MCF 10A (cell line): ENCODE measurements around the gene RAB27B. TPM values are rescaled to one million over a fixed set of nuclear protein-coding genes. Genes with fewer than 3 reads are reported as not detected.
A peak's percentile ranks its signal among the peaks of the same experiment; 100 is the strongest.

Source experiments
- BruUV-seq: library from RNA; stranded (reverse); fragments of 400-500 nt; replicated peaks from 2 replicates; lab custom pipeline; 2021; lab: Mats Ljungman, UMichigan
- CTCF ChIA-PET: fragments of 300-600 bp; sonication (Branson Sonifier 250); formaldehyde crosslinking; extraction: SDS; loops from one replicate; lab custom pipeline; 2021; ENCODE audit warnings: antibody characterized with exemption, inconsistent platforms; lab: Yijun Ruan, JAX
- POLR2A ChIA-PET: fragments of 300-600, 350-650 bp; sonication (Branson Sonifier 250); formaldehyde crosslinking; extraction: SDS; loops from one replicate; lab custom pipeline; 2020; ENCODE audit warnings: antibody characterized with exemption, inconsistent platforms; lab: Yijun Ruan, JAX
- DNase-seq: peaks from one replicate; pipeline ENCODE4 v3.0.0-alpha.2; 2018; ENCODE audit not compliant: unreplicated experiment
- H3K27ac Mint-ChIP-seq: one replicate; pipeline ENCODE4 v1.8.0; 2022; ENCODE audit warnings: mild to moderate bottlenecking, low read depth, mixed read lengths; ENCODE audit not compliant: unreplicated experiment
- H3K27me3 Mint-ChIP-seq: one replicate; pipeline ENCODE4 v1.8.0; 2022; ENCODE audit warnings: mixed read lengths; ENCODE audit not compliant: insufficient read depth, unreplicated experiment
- H3K36me3 Mint-ChIP-seq: one replicate; pipeline ENCODE4 v1.8.0; 2022; ENCODE audit warnings: mild to moderate bottlenecking, moderate library complexity, mixed read lengths; ENCODE audit not compliant: insufficient read depth, unreplicated experiment
- H3K4me1 Mint-ChIP-seq: one replicate; pipeline ENCODE4 v1.8.0; 2022; ENCODE audit warnings: mixed read lengths; ENCODE audit not compliant: insufficient read depth, unreplicated experiment
- H3K4me3 Mint-ChIP-seq: one replicate; pipeline ENCODE4 v1.8.0; 2022; ENCODE audit warnings: mild to moderate bottlenecking, moderate library complexity, mixed read lengths; ENCODE audit not compliant: unreplicated experiment
- H3K9me3 Mint-ChIP-seq: one replicate; pipeline ENCODE4 v1.8.0; 2022; ENCODE audit warnings: mixed read lengths; ENCODE audit not compliant: unreplicated experiment
- CTCF ChIP-seq: fragments of 200-600 bp; IDR thresholded peaks from one replicate; pipeline ENCODE4 v1.8.0; 2022; ENCODE audit warnings: antibody characterized with exemption, mild to moderate bottlenecking; ENCODE audit not compliant: unreplicated experiment
- intact Hi-C: fragments of 100-400 bp; cut with micrococcal nuclease; formaldehyde crosslinking; loops from 2 replicates; pipeline ENCODE4 v1.14.1; 2022
- total RNA-seq: library from RNA; stranded (reverse); gene quantifications from 2 replicates; pipeline ENCODE4 v1.2.3, GENCODE V29; 2022

RAB27B gene
- total RNA-seq, 1 experiment from 2014 or later = 32.2 TPM

- no peak for TF ChIP-seq CTCF
- BruUV-seq = no TSS peak
- Mint-ChIP-seq H3K27ac (peak overlapping the region; percentile 37), H3K27me3 (no peaks in the 10 kb centered on the region), H3K4me1 (peaks cover 5% of the 10 kb centered on the region), H3K36me3 (peaks cover 42% of the 10 kb centered on the region), H3K9me3 (no peaks in the 10 kb centered on the region), H3K4me3 (no peak overlapping the region)
- no peak for DNase-seq
- CTCF ChIA-PET = interaction anchor here (0.6 kb wide), 1 partner anchor 580 kb away, joined by 3 read pairs; no protein-coding TSS in a partner anchor
- POLR2A ChIA-PET = interaction anchor here (1.5 kb wide), 1 partner anchor 15 kb away, joined by 4 read pairs; no protein-coding TSS in a partner anchor
- intact Hi-C loops = no loop called here
These were observed 50.5 kb downstream of the RAB27B start for GRCh38 chr18:54878659-54879358.

GRCh38 chr18:54879691-54880090 is 51.4 kb downstream of the RAB27B start:
- Mint-ChIP-seq H3K9me3 (no peaks in the 10 kb centered on the region), H3K36me3 (peaks cover 50% of the 10 kb centered on the region), H3K4me1 (no peaks in the 10 kb centered on the region), H3K4me3 (no peak overlapping the region), H3K27me3 (no peaks in the 10 kb centered on the region), H3K27ac (peak overlapping the region; percentile 31)
- DNase-seq = no peak
- no TSS peak for BruUV-seq
- no peak for TF ChIP-seq CTCF
- POLR2A ChIA-PET = interaction anchor here (1.1 to 1.5 kb wide), 2 partner anchors 10 to 14 kb away, joined by 3 to 4 read pairs; no protein-coding TSS in a partner anchor
- CTCF ChIA-PET = interaction anchor here (0.6 to 1.8 kb wide), 2 partner anchors 104 to 581 kb away, joined by 3 to 5 read pairs; no protein-coding TSS in a partner anchor
- intact Hi-C loops = no loop called here

- ChIA-PET CTCF (interaction anchor here (1.8 kb wide), 1 partner anchor 103 kb away, joined by 5 read pairs; no protein-coding TSS in a partner anchor), POLR2A (interaction anchor here (0.5 to 1.5 kb wide), 4 partner anchors 9 to 609 kb away, joined by 3 to 4 read pairs (median 3); no protein-coding TSS in a partner anchor)
- Mint-ChIP-seq H3K9me3 (no peaks in the 10 kb centered on the region), H3K36me3 (peaks cover 53% of the 10 kb centered on the region), H3K27ac (peak overlapping the region; percentile 52), H3K4me3 (no peak overlapping the region), H3K27me3 (no peaks in the 10 kb centered on the region), H3K4me1 (no peaks in the 10 kb centered on the region)
- DNase-seq = peak; percentile 44
- TF ChIP-seq CTCF = no peak
- no TSS peak for BruUV-seq
- intact Hi-C loops = no loop called here
These were observed 52.3 kb downstream of the RAB27B start for GRCh38 chr18:54880395-54881105.

- intact Hi-C loops = no loop called here
- no peak overlapping the region for H3K4me3 Mint-ChIP-seq
- no peak for DNase-seq
- H3K27me3 Mint-ChIP-seq = no peaks in the 10 kb centered on the region
- no peaks in the 10 kb centered on the region for H3K4me1 Mint-ChIP-seq
- peaks cover 59% of the 10 kb centered on the region for H3K36me3 Mint-ChIP-seq
- BruUV-seq = no TSS peak
- ChIA-PET CTCF (no interaction called here), POLR2A (interaction anchor here (0.5 to 0.7 kb wide), 3 partner anchors 43 to 610 kb away, joined by 3 read pairs; no protein-coding TSS in a partner anchor)
- H3K27ac Mint-ChIP-seq = peak overlapping the region; percentile 52
- no peak for TF ChIP-seq CTCF
- no peaks in the 10 kb centered on the region for H3K9me3 Mint-ChIP-seq
These were observed 53.0 kb downstream of the RAB27B start for GRCh38 chr18:54881229-54881768.
